HCT116 (cell line): ENCODE results near the gene MSH2.

Experiments used
- CEBPB ChIP-seq: IDR thresholded peaks from 2 replicates; pipeline ENCODE4 v1.6.1; 2012; ENCODE audit warnings: low read depth
- CTCF ChIP-seq, 3 experiments: fragments of 200-600 bp in 1 of 3; sonication (generic) in 1 of 3; IDR thresholded peaks in 2 of 3; conservative IDR thresholded peaks in 1 of 3; 2 replicates each; pipeline ENCODE4 v1.5.1; 2012 to 2017; ENCODE audit warnings: low read depth in 2 of 3, low read length in 2 of 3, antibody characterized with exemption in 1 of 3, borderline replicate concordance in 1 of 3, control low read depth in 1 of 3, mild to moderate bottlenecking in 1 of 3, mixed read lengths in 1 of 3, mixed run types in 1 of 3, moderate library complexity in 1 of 3; ENCODE audit not compliant: insufficient read depth in 1 of 3
- EGR1 ChIP-seq: IDR thresholded peaks from 2 replicates; pipeline ENCODE4 v1.6.1; 2012; ENCODE audit warnings: low read depth
- EZH2 ChIP-seq: fragments of 200-600 bp; sonication (generic); IDR thresholded peaks from 2 replicates; pipeline ENCODE4 v1.6.1; 2017; ENCODE audit warnings: antibody characterized with exemption, mixed run types
- EZH2phosphoT487 ChIP-seq: fragments of 200-600 bp; IDR thresholded peaks from 2 replicates; pipeline ENCODE4 v1.6.1; 2018; ENCODE audit warnings: antibody characterized with exemption, borderline replicate concordance
- POLR2A ChIP-seq: IDR thresholded peaks from 2 replicates; pipeline ENCODE4 v1.7.0; 2011; ENCODE audit warnings: borderline replicate concordance; ENCODE audit not compliant: insufficient read depth, insufficient read length; ENCODE audit errors: extremely low read depth
- POLR2AphosphoS5 ChIP-seq: IDR thresholded peaks from 2 replicates; pipeline ENCODE4 v1.6.1; 2011; ENCODE audit warnings: mild to moderate bottlenecking, low read depth, low read length, moderate library complexity
- RAD21 ChIP-seq: IDR thresholded peaks from 2 replicates; pipeline ENCODE4 v1.6.1; 2012; ENCODE audit warnings: low read depth, mild to moderate bottlenecking

- TF ChIP-seq POLR2AphosphoS5 (no peak), EZH2 (no peak), CTCF (IDR thresholded peaks at IDR 0.05 in 2 of 3, conservative IDR thresholded peaks at IDR 0.05 in 1 of 3; ENCODE audit: borderline replicate concordance in 1 of 3, insufficient read depth in 1 of 3, low read depth in 2 of 3, low read length in 2 of 3) (no peak), EGR1 (no peak), RAD21 (no peak), EZH2phosphoT487 (no peak), POLR2A (no peak), CEBPB (no peak)
These were observed 35.1 kb downstream of the MSH2 start for GRCh38 chr2:47438106-47438505.
